Measurements from ENCODE around the gene ADPGK.

GRCh38 chr15:72727154-72727553 lies 56.4 kb downstream of the ADPGK start:
- TF ChIP-seq CTCF (IDR thresholded peaks at IDR 0.05) = no peak
- TF ChIP-seq POLR2A (IDR thresholded peaks at IDR 0.05) = no peak
